ENCODE data around the gene G2E3. TPM values are rescaled to one million over a fixed set of nuclear protein-coding genes. Genes with fewer than 3 reads are reported as not detected.

The G2E3 gene
- total and polyA plus RNA-seq, 2 of the 13 experiments (the other 11 are each of a cell fraction or from before 2014, with no cell fraction given) = 22.8 to 63.0 TPM

- 0 out of 2 replicates have a peak, but pooled peaks have one; percentile 12 for TF ChIP-seq GATAD1 (CRISPR knock-in tag; IDR thresholded peaks at IDR 0.05)
- TF ChIP-seq KMT2A (CRISPR knock-in tag; IDR thresholded peaks at IDR 0.05) = peak; percentile 41; the same call in 1 of the 2 replicates
- TF ChIP-seq HDAC2 (CRISPR knock-in tag; IDR thresholded peaks at IDR 0.05) = peak; percentile 39; the same call in 1 of the 2 replicates
- TF ChIP-seq HNF4G (IDR thresholded peaks at IDR 0.05; ENCODE audit: borderline replicate concordance, low read depth, low read length) = 0 out of 2 replicates have a peak, but pooled peaks have one; percentile 14
- 0 out of 2 replicates have a peak, but pooled peaks have one; percentile 20 for TF ChIP-seq HNF4G (CRISPR knock-in tag; IDR thresholded peaks at IDR 0.05; ENCODE audit: borderline replicate concordance, low read depth)
- TF ChIP-seq HNF1B (CRISPR knock-in tag; IDR thresholded peaks at IDR 0.05) = 0 out of 2 replicates have a peak, but pooled peaks have one; percentile 55
- no peak for TF ChIP-seq DDIT3 (CRISPR knock-in tag; IDR thresholded peaks at IDR 0.05)
- no peak for TF ChIP-seq ZNF550 (CRISPR knock-in tag; IDR thresholded peaks at IDR 0.05; ENCODE audit: borderline replicate concordance)
- TF ChIP-seq ZBTB39 (CRISPR knock-in tag; IDR thresholded peaks at IDR 0.05) = no peak
- no peak for TF ChIP-seq REL (CRISPR knock-in tag; conservative IDR thresholded peaks at IDR 0.05)
- TF ChIP-seq ARNT (IDR thresholded peaks at IDR 0.05) = no peak
- TF ChIP-seq TEAD2 (CRISPR knock-in tag; IDR thresholded peaks at IDR 0.05) = no peak
- TF ChIP-seq NR3C1 (CRISPR knock-in tag; IDR thresholded peaks at IDR 0.05) = no peak
- no peak for TF ChIP-seq ZNF343 (CRISPR knock-in tag; IDR thresholded peaks at IDR 0.05)
- TF ChIP-seq CHD4 (IDR thresholded peaks at IDR 0.05; ENCODE audit: borderline replicate concordance, low read length) = peak; percentile 57; the same call in 1 of the 2 replicates
- no peak for TF ChIP-seq ZNF292 (CRISPR knock-in tag; IDR thresholded peaks at IDR 0.05; ENCODE audit: borderline replicate concordance, low read depth)
- 0 out of 2 replicates have a peak, but pooled peaks have one; percentile 43 for TF ChIP-seq MBD4 (IDR thresholded peaks at IDR 0.05; ENCODE audit: borderline replicate concordance, low read length)
- no peak; the same call in 1 of the 2 replicates for TF ChIP-seq ATF2 (CRISPR knock-in tag; IDR thresholded peaks at IDR 0.05)
- TF ChIP-seq SMARCC2 (IDR thresholded peaks at IDR 0.05) = no peak
- 0 out of 2 replicates have a peak, but pooled peaks have one; percentile 28 for TF ChIP-seq SMAD9 (CRISPR knock-in tag; IDR thresholded peaks at IDR 0.05)
- no peak for TF ChIP-seq ZBTB46 (CRISPR knock-in tag; IDR thresholded peaks at IDR 0.05; ENCODE audit: borderline replicate concordance)
- no peak for TF ChIP-seq ZNF552 (CRISPR knock-in tag; IDR thresholded peaks at IDR 0.05; ENCODE audit: borderline replicate concordance)
- peak; percentile 71; the same call in 1 of the 2 replicates for TF ChIP-seq ZNF501 (CRISPR knock-in tag; IDR thresholded peaks at IDR 0.05)
- TF ChIP-seq ZNF264 (CRISPR knock-in tag; IDR thresholded peaks at IDR 0.05) = no peak
- TF ChIP-seq ZNF605 (CRISPR knock-in tag; IDR thresholded peaks at IDR 0.05) = no peak
Measured at GRCh38 chr14:30656190-30656632, 97.3 kb downstream of the G2E3 start (continued).
